Spinal cord (tissue), 10 donors: ENCODE data around the gene PUM2. TPM values are rescaled to one million over a fixed set of nuclear protein-coding genes. Genes with fewer than 3 reads are reported as not detected.

Experiments used
- DNase-seq, 6 donors: peaks; one replicate each; pipeline versions ENCODE4 v3.0.0 to v3.0.0-alpha.2; 2013 to 2015; ENCODE audit warnings: low spot score in 6 of 6, low read depth in 4 of 6
- H3K27ac ChIP-seq: one replicate; pipeline ENCODE4 v1.5.1; 2013; ENCODE audit warnings: low read depth, low read length, control low read depth
- H3K27me3 ChIP-seq: one replicate; pipeline ENCODE4 v1.6.1; 2013; ENCODE audit warnings: low read length; ENCODE audit not compliant: control insufficient read depth, insufficient read depth
- H3K36me3 ChIP-seq: one replicate; pipeline ENCODE4 v1.6.1; 2013; ENCODE audit warnings: low read length; ENCODE audit not compliant: control insufficient read depth, insufficient read depth
- H3K4me1 ChIP-seq: one replicate; pipeline ENCODE4 v1.6.1; 2013; ENCODE audit warnings: low read length; ENCODE audit not compliant: control insufficient read depth, insufficient read depth
- H3K4me3 ChIP-seq: one replicate; pipeline ENCODE4 v1.5.1; 2013; ENCODE audit warnings: low read depth, low read length, control low read depth
- H3K9me3 ChIP-seq: one replicate; pipeline ENCODE4 v1.6.1; 2013; ENCODE audit warnings: low read length; ENCODE audit not compliant: control insufficient read depth, insufficient read depth
- WGBS: methylation state at CpG from one replicate; pipeline ENCODE4 v1.1.5; 2013; ENCODE audit warnings: missing lambda C conversion rate; ENCODE audit not compliant: insufficient coverage; 5-methylcytosine and 5-hydroxymethylcytosine counted together
- polyA plus RNA-seq, 2 donors: library from polyadenylated mRNA; unstranded; fragments of 120-200 nt; gene quantifications; one replicate each; pipeline ENCODE4 v1.2.1, GENCODE V29; 2013; ENCODE audit not compliant: insufficient read length in 2 of 2
- total RNA-seq, 2 donors: library from RNA; depleted of rRNA in 1 of 2; stranded (reverse); fragments of 120-200 nt in 1 of 2; fragments of >200 nt in 1 of 2; gene quantifications; one replicate each; pipeline versions ENCODE4 v1.2.3 to v1.2.4, GENCODE V29; 2013 to 2014
- donor health status: healthy.

The PUM2 gene
- total and polyA plus RNA-seq, 4 donors: 51.8 to 105 (median 66.8) TPM

DNA sequence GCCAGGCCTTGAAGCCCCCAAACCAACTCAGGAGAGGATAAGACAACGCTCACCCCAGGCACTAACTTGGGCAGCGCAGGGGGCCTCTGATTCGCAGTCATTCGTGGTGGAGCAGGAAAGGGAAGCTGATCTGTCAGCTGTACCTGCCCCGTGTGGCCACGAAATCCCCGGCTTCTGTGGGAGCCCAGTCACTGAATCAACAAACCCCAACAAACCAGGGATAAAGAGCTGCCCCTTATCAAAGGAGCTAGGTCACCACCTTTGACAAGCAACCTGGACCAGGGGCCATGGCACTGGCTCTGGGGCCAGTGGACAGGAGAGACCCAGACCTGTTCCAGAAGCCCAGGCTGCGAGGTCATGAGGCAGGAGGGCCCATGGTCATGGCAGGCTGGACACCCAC, 140.2 kb downstream of the PUM2 start:
- DNase-seq: no peak
- H3K27ac ChIP-seq: no peak overlapping the region
- H3K4me1 ChIP-seq: peaks cover 14% of the 10 kb centered on the region
- no peak overlapping the region for H3K4me3 ChIP-seq
- H3K9me3 ChIP-seq: no peaks in the 10 kb centered on the region
- whole genome bisulfite sequencing: 85% methylated on average over 8 of the region's 8 CpGs
- no peaks in the 10 kb centered on the region for H3K27me3 ChIP-seq
- H3K36me3 ChIP-seq: peaks cover 5% of the 10 kb centered on the region

DNA sequence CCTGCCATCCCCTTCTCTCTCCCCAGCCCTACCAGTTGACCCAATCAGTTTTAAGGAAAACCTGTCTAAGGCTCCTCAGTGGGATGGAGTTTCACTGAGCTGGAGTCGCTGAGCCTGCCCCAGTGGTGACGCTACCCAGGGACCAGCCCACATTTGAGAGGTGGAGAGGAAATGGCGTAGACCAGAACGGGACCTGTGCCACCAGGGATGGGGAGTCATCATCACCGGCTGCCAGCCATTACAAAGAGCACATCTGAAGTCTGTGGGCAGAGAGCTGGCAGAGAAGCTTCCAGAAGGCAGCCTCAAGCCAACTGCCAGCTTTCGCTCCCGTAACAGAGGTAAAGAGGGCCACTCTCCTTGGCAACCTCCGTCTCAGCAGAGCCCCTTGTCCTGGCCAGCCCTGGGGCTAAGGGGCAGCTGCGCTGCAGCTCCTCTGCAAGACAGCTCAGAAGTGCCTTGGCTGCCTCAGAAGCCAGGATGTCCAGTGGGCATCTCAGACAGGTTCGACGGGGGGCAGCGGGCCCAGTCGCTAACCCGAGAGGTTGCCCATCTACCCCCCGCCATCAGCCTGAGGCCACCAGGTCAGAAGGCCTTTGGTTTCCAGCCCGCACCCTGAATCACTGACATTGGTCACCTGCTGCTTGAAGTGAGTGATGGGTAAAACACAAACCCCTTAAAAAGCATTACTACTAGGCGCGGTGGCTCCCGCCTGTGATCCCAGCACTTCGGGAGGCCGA, 141.1 kb downstream of the PUM2 start:
- Histone ChIP-seq H3K36me3 (peaks cover 8% of the 10 kb centered on the region), H3K27ac (no peak overlapping the region), H3K9me3 (no peaks in the 10 kb centered on the region), H3K4me1 (peaks cover 14% of the 10 kb centered on the region), H3K27me3 (no peaks in the 10 kb centered on the region), H3K4me3 (no peak overlapping the region)
- no peak for DNase-seq
- WGBS: 86% methylated on average over 20 of the region's 21 CpGs

- Histone ChIP-seq H3K36me3 (peaks cover 15% of the 10 kb centered on the region), H3K4me3 (no peak overlapping the region), H3K9me3 (no peaks in the 10 kb centered on the region), H3K27ac (no peak overlapping the region), H3K27me3 (no peaks in the 10 kb centered on the region), H3K4me1 (peaks cover 12% of the 10 kb centered on the region)
- DNase-seq: no peak
- 88% methylated on average over 5 of the region's 5 CpGs for WGBS
Measured at GRCh38 chr2:20208476-20208859, 142.2 kb downstream of the PUM2 start.

DNA sequence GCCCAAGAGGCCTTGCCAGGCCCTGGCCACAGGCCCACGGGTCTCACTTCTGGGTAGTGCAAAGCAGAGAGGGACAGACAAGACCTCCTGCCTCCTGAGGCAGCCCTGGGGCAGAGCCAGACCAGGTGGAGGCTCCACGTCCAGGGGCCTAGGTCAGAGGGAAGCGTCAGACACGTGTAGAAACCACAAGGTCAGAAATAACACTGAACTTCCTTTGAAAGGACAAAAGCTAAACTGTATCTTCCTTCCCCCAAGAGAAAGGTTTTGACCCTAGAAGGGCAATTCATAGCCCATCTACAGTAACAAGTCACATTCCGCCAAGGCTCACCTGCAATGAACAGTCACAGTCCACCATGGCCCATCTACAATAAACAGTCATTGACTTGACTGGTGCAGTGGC, 143.6 kb downstream of the PUM2 start:
- Histone ChIP-seq H3K27me3 (no peaks in the 10 kb centered on the region), H3K9me3 (no peaks in the 10 kb centered on the region), H3K4me3 (no peak overlapping the region), H3K27ac (no peak overlapping the region), H3K4me1 (no peaks in the 10 kb centered on the region), H3K36me3 (peaks cover 24% of the 10 kb centered on the region)
- WGBS: 95% methylated on average over 5 of the region's 5 CpGs
- no peak for DNase-seq

DNA sequence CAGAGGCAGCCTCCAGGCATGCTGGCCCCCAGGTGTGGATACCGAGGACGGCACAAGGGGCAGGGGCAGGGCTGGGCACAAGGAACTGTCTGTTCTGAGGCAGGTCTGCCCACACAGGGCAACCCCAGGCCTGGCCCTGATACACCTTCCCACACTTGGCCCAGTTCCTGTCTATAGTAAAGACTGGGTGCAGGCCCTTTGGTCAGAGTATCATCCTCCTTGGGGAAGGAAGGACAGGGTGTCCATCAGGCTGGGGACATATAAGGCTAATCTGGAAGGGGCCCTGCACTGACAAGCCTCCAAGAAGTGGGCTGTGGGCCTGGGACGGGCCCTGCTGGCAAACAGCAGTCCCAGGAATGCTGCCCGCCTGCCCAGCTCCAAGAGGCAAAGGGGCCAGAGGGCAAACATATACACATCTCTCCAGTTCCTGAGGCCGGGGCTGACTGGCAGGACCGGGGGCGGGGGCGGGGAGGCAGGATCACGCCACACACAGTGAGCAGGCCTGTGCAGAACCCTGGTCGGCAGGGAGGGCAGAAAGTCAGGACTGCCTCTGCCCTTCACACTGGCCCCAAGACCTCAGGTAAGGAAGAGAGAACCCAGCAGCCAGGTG, 144.6 kb downstream of the PUM2 start:
- peaks cover 30% of the 10 kb centered on the region for H3K36me3 ChIP-seq
- no peak for DNase-seq
- 81% methylated on average over 10 of the region's 10 CpGs for WGBS
- H3K27me3 ChIP-seq: no peaks in the 10 kb centered on the region
- no peak overlapping the region for H3K27ac ChIP-seq
- no peak overlapping the region for H3K4me3 ChIP-seq
- H3K9me3 ChIP-seq: no peaks in the 10 kb centered on the region
- H3K4me1 ChIP-seq: no peaks in the 10 kb centered on the region

DNA sequence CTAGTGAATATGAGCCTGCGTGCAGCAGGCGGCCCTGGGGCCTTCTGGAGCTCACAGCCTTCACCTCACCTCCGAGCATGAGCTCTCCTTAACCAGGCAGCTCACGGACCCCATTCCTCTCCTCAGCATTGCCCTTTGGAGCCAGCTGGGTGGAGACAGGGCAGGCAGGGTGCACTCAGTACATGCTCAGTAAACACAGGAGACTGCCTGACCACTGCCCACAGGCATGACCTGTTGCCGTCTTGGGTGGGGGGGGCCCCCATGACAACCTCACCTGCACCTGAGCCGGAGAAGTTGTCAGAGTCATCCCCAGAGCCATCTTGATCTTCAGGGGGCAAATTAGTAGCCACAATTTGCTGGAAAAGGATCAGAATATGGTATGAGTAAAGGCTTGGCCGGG, 145.6 kb downstream of the PUM2 start:
- Histone ChIP-seq H3K36me3 (peaks cover 37% of the 10 kb centered on the region), H3K4me3 (no peak overlapping the region), H3K9me3 (no peaks in the 10 kb centered on the region), H3K4me1 (no peaks in the 10 kb centered on the region), H3K27me3 (no peaks in the 10 kb centered on the region), H3K27ac (no peak overlapping the region)
- DNase-seq: no peak
- 80% methylated on average over 7 of the region's 7 CpGs for WGBS

GRCh38 chr2:20203521-20204225, 147.0 kb downstream of the PUM2 start:
- Histone ChIP-seq H3K36me3 (peaks cover 37% of the 10 kb centered on the region), H3K27ac (no peak overlapping the region), H3K4me3 (no peak overlapping the region), H3K27me3 (no peaks in the 10 kb centered on the region), H3K4me1 (peaks cover 4% of the 10 kb centered on the region), H3K9me3 (no peaks in the 10 kb centered on the region)
- no peak for DNase-seq
- 90% methylated on average over 9 of the region's 17 CpGs for WGBS

DNA sequence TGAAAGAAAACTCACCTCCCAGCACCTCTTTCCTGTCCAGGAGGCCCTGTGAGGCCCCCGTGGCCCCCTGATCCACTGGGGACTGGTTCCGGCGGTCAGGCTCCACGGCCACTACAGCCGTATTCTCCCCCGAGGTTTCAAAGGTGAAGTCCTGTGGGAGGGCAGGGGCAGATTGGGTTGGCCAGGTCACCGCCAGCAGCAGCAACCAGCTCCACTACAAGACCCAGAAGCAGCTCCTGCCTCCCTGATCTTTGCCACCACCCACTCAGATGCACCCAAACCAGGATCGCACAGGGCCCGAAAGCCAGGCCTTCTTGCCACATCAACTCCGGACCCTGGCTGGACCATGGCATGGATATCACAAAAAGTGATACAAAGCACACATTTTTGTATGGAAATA, 147.6 kb downstream of the PUM2 start:
- H3K4me3 ChIP-seq: no peak overlapping the region
- no peak for DNase-seq
- H3K27ac ChIP-seq: no peak overlapping the region
- no peaks in the 10 kb centered on the region for H3K27me3 ChIP-seq
- WGBS: 100% methylated on average over 6 of the region's 10 CpGs
- no peaks in the 10 kb centered on the region for H3K9me3 ChIP-seq
- peaks cover 37% of the 10 kb centered on the region for H3K36me3 ChIP-seq
- H3K4me1 ChIP-seq: peaks cover 4% of the 10 kb centered on the region

- Histone ChIP-seq H3K9me3 (no peaks in the 10 kb centered on the region), H3K4me1 (peaks cover 6% of the 10 kb centered on the region), H3K4me3 (no peak overlapping the region), H3K36me3 (peaks cover 37% of the 10 kb centered on the region), H3K27ac (no peak overlapping the region), H3K27me3 (no peaks in the 10 kb centered on the region)
- 95% methylated on average over 16 of the region's 17 CpGs for WGBS
- DNase-seq: no peak
Measured at GRCh38 chr2:20201671-20202070, 149.0 kb downstream of the PUM2 start.
